ENCODE results near the gene SCRN3. TPM values are rescaled to one million over a fixed set of nuclear protein-coding genes. Genes with fewer than 3 reads are reported as not detected.
"Not testable (repeated sequence)": the region's sequence is repeated elsewhere in the genome, so short reads cannot be mapped to it uniquely, and the experiment has no call there.

SCRN3 gene
- 23.8 TPM for polyA plus RNA-seq
- long read RNA-seq, donor 1, partial matches to known transcripts, result 0 of 1 reads
- long read RNA-seq, donor 1, other reads (novel, unspliced or antisense), result 0 of 1 reads
- long read RNA-seq, donor 2, partial matches to known transcripts, result 5 of 7 reads
- long read RNA-seq, donor 2, other reads (novel, unspliced or antisense), result 0 of 7 reads
- long read RNA-seq, donor 3, result 0 reads
- long read RNA-seq, donor 4, partial matches to known transcripts, result 0 of 1 reads
- long read RNA-seq, donor 4, other reads (novel, unspliced or antisense), result 0 of 1 reads
- long read RNA-seq, donor 5, result 0 reads
- long read RNA-seq, donor 6, partial matches to known transcripts, result 0 of 4 reads
- long read RNA-seq, donor 6, other reads (novel, unspliced or antisense), result 0 of 4 reads
- long read RNA-seq, donor 7, result 0 reads
- long read RNA-seq, donor 8, partial matches to known transcripts, result 0 of 1 reads
- long read RNA-seq, donor 8, other reads (novel, unspliced or antisense), result 0 of 1 reads
- long read RNA-seq, donor 9, partial matches to known transcripts, result 0 of 1 reads
- long read RNA-seq, donor 9, other reads (novel, unspliced or antisense), result 0 of 1 reads
- long read RNA-seq, donor 10, partial matches to known transcripts, result 0 of 1 reads
- long read RNA-seq, donor 10, other reads (novel, unspliced or antisense), result 0 of 1 reads
- long read RNA-seq, donor 11, partial matches to known transcripts, result 0 of 1 reads
- long read RNA-seq, donor 11, other reads (novel, unspliced or antisense), result 0 of 1 reads

GRCh38 chr2:174395284-174395968 is at the start of gene SCRN3:
Gene SCRN3, plus strand, starts transcription at chr2:174395730. Its CDS starts 2,554 bp downstream, at chr2:174398284.
- no CpG with 5 or more reads among the region's 35 CpGs for WGBS (ENCODE audit: insufficient coverage, low lambda C conversion rate)
- DNase-seq, result peak; percentile 88 to 96
- Histone ChIP-seq H3K4me1 (ENCODE audit: control insufficient read depth, insufficient read depth, low read length) (no peaks in the 10 kb centered on the region), H3K27me3 (ENCODE audit: control insufficient read depth, insufficient read depth, low read length) (no peaks in the 10 kb centered on the region), H3K4me3 (ENCODE audit: low read length) (peak within 1 kb of the TSS; percentile 73), H3K36me3 (ENCODE audit: control insufficient read depth, insufficient read depth, low read length) (no peaks in the 10 kb centered on the region), H3K9me3 (ENCODE audit: control insufficient read depth, low read depth, low read length) (no peaks in the 10 kb centered on the region), H3K27ac (ENCODE audit: low read length) (peak within 1 kb of the TSS; percentile 92)

GRCh38 chr2:174350018-174350417 is 45.5 kb upstream of the SCRN3 start:
- WGBS (ENCODE audit: insufficient coverage, low lambda C conversion rate), result 90% methylated on average over 2 of the region's 2 CpGs
- Histone ChIP-seq H3K4me3 (ENCODE audit: low read length) (no peak overlapping the region), H3K27me3 (ENCODE audit: control insufficient read depth, insufficient read depth, low read length) (peaks cover 7% of the 10 kb centered on the region), H3K4me1 (ENCODE audit: control insufficient read depth, insufficient read depth, low read length) (no peaks in the 10 kb centered on the region), H3K27ac (ENCODE audit: low read length) (no peak overlapping the region), H3K9me3 (ENCODE audit: control insufficient read depth, low read depth, low read length) (no peaks in the 10 kb centered on the region), H3K36me3 (ENCODE audit: control insufficient read depth, insufficient read depth, low read length) (peaks cover 12% of the 10 kb centered on the region)
- no peak for DNase-seq

- Histone ChIP-seq H3K36me3 (ENCODE audit: control insufficient read depth, insufficient read depth, low read length) (peaks cover 12% of the 10 kb centered on the region), H3K4me3 (ENCODE audit: low read length) (no peak overlapping the region), H3K27ac (ENCODE audit: low read length) (no peak overlapping the region), H3K9me3 (ENCODE audit: control insufficient read depth, low read depth, low read length) (no peaks in the 10 kb centered on the region), H3K27me3 (ENCODE audit: control insufficient read depth, insufficient read depth, low read length) (peaks cover 2% of the 10 kb centered on the region), H3K4me1 (ENCODE audit: control insufficient read depth, insufficient read depth, low read length) (no peaks in the 10 kb centered on the region)
- no peak for DNase-seq
- 80% methylated on average over 1 of the region's 2 CpGs for WGBS (ENCODE audit: insufficient coverage, low lambda C conversion rate)
These were observed 44.8 kb upstream of the SCRN3 start for GRCh38 chr2:174350593-174351181.

- Histone ChIP-seq H3K27me3 (ENCODE audit: control insufficient read depth, insufficient read depth, low read length) (no peaks in the 10 kb centered on the region), H3K4me1 (ENCODE audit: control insufficient read depth, insufficient read depth, low read length) (no peaks in the 10 kb centered on the region), H3K4me3 (ENCODE audit: low read length) (no peak overlapping the region), H3K9me3 (ENCODE audit: control insufficient read depth, low read depth, low read length) (no peaks in the 10 kb centered on the region), H3K36me3 (ENCODE audit: control insufficient read depth, insufficient read depth, low read length) (peaks cover 13% of the 10 kb centered on the region), H3K27ac (ENCODE audit: low read length) (no peak overlapping the region)
- DNase-seq, result no peak
- 100% methylated on average over 1 of the region's 1 CpG for WGBS (ENCODE audit: insufficient coverage, low lambda C conversion rate)
These were observed 42.5 kb upstream of the SCRN3 start for GRCh38 chr2:174353004-174353403.

GRCh38 chr2:174356347-174356746 is 39.2 kb upstream of the SCRN3 start:
- no CpG with 5 or more reads among the region's 2 CpGs for WGBS (ENCODE audit: insufficient coverage, low lambda C conversion rate)
- DNase-seq, result no peak
- peaks cover 12% of the 10 kb centered on the region for H3K36me3 ChIP-seq (ENCODE audit: control insufficient read depth, insufficient read depth, low read length)

GRCh38 chr2:174359663-174360062 is 35.9 kb upstream of the SCRN3 start:
- H3K36me3 ChIP-seq (ENCODE audit: control insufficient read depth, insufficient read depth, low read length), result peaks cover 23% of the 10 kb centered on the region
- not testable (repeated sequence) for H3K4me1 ChIP-seq (ENCODE audit: control insufficient read depth, insufficient read depth, low read length); H3K4me3 ChIP-seq (ENCODE audit: low read length); DNase-seq; H3K27me3 ChIP-seq (ENCODE audit: control insufficient read depth, insufficient read depth, low read length); H3K27ac ChIP-seq (ENCODE audit: low read length); H3K9me3 ChIP-seq (ENCODE audit: control insufficient read depth, low read depth, low read length)
- 100% methylated on average over 1 of the region's 4 CpGs for WGBS (ENCODE audit: insufficient coverage, low lambda C conversion rate)

More at GRCh38 chr2:174356347-174356746, 39.2 kb upstream of the SCRN3 start:
- Histone ChIP-seq H3K27ac (ENCODE audit: low read length) (no peak overlapping the region), H3K27me3 (ENCODE audit: control insufficient read depth, insufficient read depth, low read length) (no peaks in the 10 kb centered on the region), H3K4me3 (ENCODE audit: low read length) (no peak overlapping the region), H3K4me1 (ENCODE audit: control insufficient read depth, insufficient read depth, low read length) (no peaks in the 10 kb centered on the region), H3K9me3 (ENCODE audit: control insufficient read depth, low read depth, low read length) (no peaks in the 10 kb centered on the region)

- H3K27ac ChIP-seq (ENCODE audit: low read length), result no peak overlapping the region
- peaks cover 4% of the 10 kb centered on the region for H3K9me3 ChIP-seq (ENCODE audit: control insufficient read depth, low read depth, low read length)
- no CpG with 5 or more reads among the region's 1 CpG for WGBS (ENCODE audit: insufficient coverage, low lambda C conversion rate)
- DNase-seq, result no peak
- no peak overlapping the region for H3K4me3 ChIP-seq (ENCODE audit: low read length)
- peaks cover 38% of the 10 kb centered on the region for H3K36me3 ChIP-seq (ENCODE audit: control insufficient read depth, insufficient read depth, low read length)
- H3K4me1 ChIP-seq (ENCODE audit: control insufficient read depth, insufficient read depth, low read length), result no peaks in the 10 kb centered on the region
- H3K27me3 ChIP-seq (ENCODE audit: control insufficient read depth, insufficient read depth, low read length), result no peaks in the 10 kb centered on the region
These were observed 32.6 kb upstream of the SCRN3 start for GRCh38 chr2:174362949-174363348.

- not testable (repeated sequence) for H3K4me1 ChIP-seq (ENCODE audit: control insufficient read depth, insufficient read depth, low read length); H3K27ac ChIP-seq (ENCODE audit: low read length); H3K27me3 ChIP-seq (ENCODE audit: control insufficient read depth, insufficient read depth, low read length); DNase-seq; H3K4me3 ChIP-seq (ENCODE audit: low read length); H3K9me3 ChIP-seq (ENCODE audit: control insufficient read depth, low read depth, low read length)
- no CpG with 5 or more reads among the region's 6 CpGs for WGBS (ENCODE audit: insufficient coverage, low lambda C conversion rate)
- H3K36me3 ChIP-seq (ENCODE audit: control insufficient read depth, insufficient read depth, low read length), result peaks cover 40% of the 10 kb centered on the region
These were observed 31.9 kb upstream of the SCRN3 start for GRCh38 chr2:174363492-174364225.

- WGBS (ENCODE audit: insufficient coverage, low lambda C conversion rate), result 100% methylated on average over 1 of the region's 2 CpGs
- Histone ChIP-seq H3K4me1 (ENCODE audit: control insufficient read depth, insufficient read depth, low read length) (no peaks in the 10 kb centered on the region), H3K4me3 (ENCODE audit: low read length) (no peak overlapping the region), H3K27ac (ENCODE audit: low read length) (no peak overlapping the region), H3K27me3 (ENCODE audit: control insufficient read depth, insufficient read depth, low read length) (no peaks in the 10 kb centered on the region), H3K36me3 (ENCODE audit: control insufficient read depth, insufficient read depth, low read length) (peaks cover 45% of the 10 kb centered on the region), H3K9me3 (ENCODE audit: control insufficient read depth, low read depth, low read length) (peaks cover 4% of the 10 kb centered on the region)
- no peak for DNase-seq
These were observed 30.9 kb upstream of the SCRN3 start for GRCh38 chr2:174364628-174365027.
